Fibroblast of lung (primary cell): ENCODE data around the gene TAX1BP1. TPM values are rescaled to one million over a fixed set of nuclear protein-coding genes. Genes with fewer than 3 reads are reported as not detected.

Experiments
- DNase-seq, 2 donors: peaks; one replicate each; pipeline versions ENCODE4 v3.0.0 to v3.0.0-alpha.2; 2010; ENCODE audit warnings: low read depth in 2 of 2
- H2AFZ ChIP-seq: 2 replicates; pipeline ENCODE4 v1.5.1; 2012; ENCODE audit warnings: low read length, control low read depth, inconsistent platforms
- H3K27ac ChIP-seq: 2 replicates; pipeline ENCODE4 v1.5.1; 2011; ENCODE audit warnings: low read length, control low read depth; ENCODE audit not compliant: insufficient read depth
- H3K27me3 ChIP-seq: 2 replicates; pipeline ENCODE4 v1.5.1; 2011; ENCODE audit warnings: mild to moderate bottlenecking, low read length; ENCODE audit not compliant: control insufficient read depth, insufficient read depth
- H3K36me3 ChIP-seq: 2 replicates; pipeline ENCODE4 v1.5.1; 2011; ENCODE audit warnings: low read length; ENCODE audit not compliant: control insufficient read depth, insufficient read depth
- H3K4me1 ChIP-seq: 2 replicates; pipeline ENCODE4 v1.5.1; 2011; ENCODE audit warnings: low read length; ENCODE audit not compliant: control insufficient read depth, insufficient read depth; ENCODE audit errors: extremely low read depth
- H3K4me2 ChIP-seq: 2 replicates; pipeline ENCODE4 v1.5.1; 2011; ENCODE audit warnings: low read length, control low read depth; ENCODE audit not compliant: insufficient read depth; ENCODE audit errors: extremely low read depth
- H3K4me3 ChIP-seq, 4 experiments: fragments of 200-600 bp in 1 of 4; sonication (generic) in 1 of 4; replicated peaks in 1 of 4; 2 replicates each; pipeline ENCODE4 v1.5.1; 2011 to 2016; ENCODE audit warnings: low read length in 4 of 4, low read depth in 3 of 4, mild to moderate bottlenecking in 3 of 4, control low read depth in 2 of 4, inconsistent platforms in 1 of 4, mixed read lengths in 1 of 4; ENCODE audit not compliant: insufficient read depth in 1 of 4; ENCODE audit errors: control extremely low read depth in 1 of 4
- H3K79me2 ChIP-seq: 2 replicates; pipeline ENCODE4 v1.5.1; 2012; ENCODE audit warnings: mild to moderate bottlenecking, low read length, inconsistent platforms; ENCODE audit not compliant: control insufficient read depth, insufficient read depth
- H3K9ac ChIP-seq: 2 replicates; pipeline ENCODE4 v1.5.1; 2011; ENCODE audit warnings: mild to moderate bottlenecking, low read length, control low read depth; ENCODE audit not compliant: insufficient read depth
- H3K9me3 ChIP-seq: 2 replicates; pipeline ENCODE4 v1.5.1; 2012; ENCODE audit warnings: low read depth, low read length; ENCODE audit not compliant: control insufficient read depth, insufficient read depth
- H4K20me1 ChIP-seq: 2 replicates; pipeline ENCODE4 v1.5.1; 2011; ENCODE audit warnings: low read length; ENCODE audit not compliant: control insufficient read depth, insufficient read depth; ENCODE audit errors: extremely low read depth
- EZH2 ChIP-seq: IDR thresholded peaks from 2 replicates; pipeline ENCODE4 v1.5.1; 2012; ENCODE audit warnings: low read length, control low read depth, mild to moderate bottlenecking; ENCODE audit errors: missing control alignments
- polyA plus RNA-seq, 2 donors: library from polyadenylated mRNA; depleted of rRNA in 1 of 2; stranded (reverse) in 1 of 2; unstranded in 1 of 2; fragments of >200 nt; gene quantifications; 2 replicates each; pipeline ENCODE4 v1.2.1, GENCODE V29; 2011 to 2012; ENCODE audit warnings: missing spikeins in 1 of 2
- total RNA-seq: library from RNA; depleted of rRNA; stranded (reverse); fragments of >200 nt; gene quantifications from 2 replicates; pipeline ENCODE4 v1.2.1, GENCODE V29; 2014
- TF ChIP-seq, protein P1 (sequence below), 2 donors: IDR thresholded peaks in 1 of 2; conservative IDR thresholded peaks in 1 of 2; 1 replicate in 1 of 2; 2 replicates in 1 of 2; pipeline ENCODE4 v1.5.1; 2011 to 2012; ENCODE audit warnings: low read length in 2 of 2, control low read depth in 1 of 2, inconsistent platforms in 1 of 2, low read depth in 1 of 2, mild to moderate bottlenecking in 1 of 2

TAX1BP1 gene
- total and polyA plus RNA-seq, 2 donors (not counting 1 experiment from before 2014, with no cell fraction given): 98.6 to 111 TPM

DNA sequence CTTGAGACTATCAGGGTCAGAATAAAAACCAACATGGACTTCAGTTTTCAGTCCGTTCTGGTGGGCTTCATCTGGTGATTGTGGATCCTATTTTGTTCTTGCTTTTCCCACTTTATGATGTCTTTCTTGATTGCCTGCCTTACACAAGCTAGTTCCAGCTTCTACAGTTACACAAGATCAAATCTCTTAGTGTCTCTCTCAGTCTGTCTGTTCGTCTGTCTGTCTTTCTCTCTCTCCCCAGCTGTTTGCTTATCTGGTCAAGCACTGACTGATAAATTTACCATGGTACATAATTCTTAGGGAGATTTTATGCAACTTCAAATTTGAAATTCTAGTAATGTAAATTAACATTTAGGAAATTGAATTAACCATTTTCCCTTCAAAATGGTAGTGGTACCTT is 35.8 kb downstream of the TAX1BP1 start:
- Histone ChIP-seq H3K36me3 (no peaks in the 10 kb centered on the region), H3K9ac (no peak overlapping the region), H3K79me2 (no peaks in the 10 kb centered on the region), H3K4me3 (no peak overlapping the region), H3K4me2 (no peak overlapping the region), H3K4me1 (no peaks in the 10 kb centered on the region), H3K9me3 (no peaks in the 10 kb centered on the region), H3K27me3 (no peaks in the 10 kb centered on the region), H2AFZ (no peak overlapping the region), H3K27ac (no peak overlapping the region), H4K20me1 (no peaks in the 10 kb centered on the region)
- no peak for TF ChIP-seq EZH2
- TF ChIP-seq, protein P1, sequence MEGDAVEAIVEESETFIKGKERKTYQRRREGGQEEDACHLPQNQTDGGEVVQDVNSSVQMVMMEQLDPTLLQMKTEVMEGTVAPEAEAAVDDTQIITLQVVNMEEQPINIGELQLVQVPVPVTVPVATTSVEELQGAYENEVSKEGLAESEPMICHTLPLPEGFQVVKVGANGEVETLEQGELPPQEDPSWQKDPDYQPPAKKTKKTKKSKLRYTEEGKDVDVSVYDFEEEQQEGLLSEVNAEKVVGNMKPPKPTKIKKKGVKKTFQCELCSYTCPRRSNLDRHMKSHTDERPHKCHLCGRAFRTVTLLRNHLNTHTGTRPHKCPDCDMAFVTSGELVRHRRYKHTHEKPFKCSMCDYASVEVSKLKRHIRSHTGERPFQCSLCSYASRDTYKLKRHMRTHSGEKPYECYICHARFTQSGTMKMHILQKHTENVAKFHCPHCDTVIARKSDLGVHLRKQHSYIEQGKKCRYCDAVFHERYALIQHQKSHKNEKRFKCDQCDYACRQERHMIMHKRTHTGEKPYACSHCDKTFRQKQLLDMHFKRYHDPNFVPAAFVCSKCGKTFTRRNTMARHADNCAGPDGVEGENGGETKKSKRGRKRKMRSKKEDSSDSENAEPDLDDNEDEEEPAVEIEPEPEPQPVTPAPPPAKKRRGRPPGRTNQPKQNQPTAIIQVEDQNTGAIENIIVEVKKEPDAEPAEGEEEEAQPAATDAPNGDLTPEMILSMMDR (conservative IDR thresholded peaks at IDR 0.05 in 1 of 2, IDR thresholded peaks at IDR 0.05 in 1 of 2; ENCODE audit: low read depth in 1 of 2, low read length in 2 of 2): no peak
- DNase-seq: no peak

DNA sequence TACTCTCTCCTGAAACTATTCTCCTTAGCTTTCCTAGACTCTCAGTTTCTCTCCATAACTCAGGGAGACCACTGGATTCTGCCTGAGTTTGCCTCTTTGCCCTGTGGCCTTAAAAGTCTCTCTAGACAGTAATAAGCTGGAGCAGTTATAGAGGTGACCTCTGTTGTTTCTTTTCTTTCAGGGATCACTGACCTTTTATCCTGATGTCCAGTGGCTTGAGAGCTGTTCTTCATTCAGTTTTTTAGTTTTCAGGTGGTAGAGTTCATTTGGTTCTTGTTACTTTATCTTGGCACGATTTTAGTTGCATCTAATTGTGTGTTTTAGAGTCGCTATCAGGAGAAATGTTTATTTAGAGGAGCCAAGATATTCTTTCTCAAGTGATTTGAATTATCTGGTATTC is 37.7 kb downstream of the TAX1BP1 start:
- Histone ChIP-seq H4K20me1 (no peaks in the 10 kb centered on the region), H3K4me1 (no peaks in the 10 kb centered on the region)

DNA sequence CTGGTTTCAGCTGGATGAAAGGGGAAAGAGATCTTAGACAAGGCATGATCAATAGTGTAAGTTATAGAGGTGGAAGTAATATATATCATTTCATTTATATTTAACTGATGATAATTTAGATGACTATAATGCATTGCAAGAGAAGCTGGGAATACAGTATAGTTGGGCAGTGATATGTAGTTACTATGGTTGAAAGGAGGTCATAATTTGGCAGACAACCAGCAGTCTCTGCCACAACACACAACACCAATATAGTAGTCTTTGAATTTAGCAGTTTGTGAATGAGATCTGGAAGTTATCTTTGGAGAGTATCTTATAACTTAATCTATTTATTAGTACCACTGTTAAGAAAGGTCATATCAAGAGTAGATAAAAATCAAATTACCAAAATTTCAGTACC is 39.9 kb downstream of the TAX1BP1 start:
- H3K27ac ChIP-seq: no peak overlapping the region
- no peaks in the 10 kb centered on the region for H3K9me3 ChIP-seq
- no peaks in the 10 kb centered on the region for H3K4me1 ChIP-seq
- H3K79me2 ChIP-seq: no peaks in the 10 kb centered on the region
- no peaks in the 10 kb centered on the region for H4K20me1 ChIP-seq
- TF ChIP-seq, protein P1 (conservative IDR thresholded peaks at IDR 0.05 in 1 of 2, IDR thresholded peaks at IDR 0.05 in 1 of 2; ENCODE audit: low read depth in 1 of 2, low read length in 2 of 2): no peak
- no peaks in the 10 kb centered on the region for H3K36me3 ChIP-seq
- no peaks in the 10 kb centered on the region for H3K27me3 ChIP-seq
- H2AFZ ChIP-seq: no peak overlapping the region
- no peak for DNase-seq
- H3K4me3 ChIP-seq: no peak overlapping the region
- H3K9ac ChIP-seq: no peak overlapping the region
- no peak overlapping the region for H3K4me2 ChIP-seq

More for the DNA sequence above, 37.7 kb downstream of the TAX1BP1 start:
- no peaks in the 10 kb centered on the region for H3K79me2 ChIP-seq
- H3K4me3 ChIP-seq: no peak overlapping the region
- H3K9ac ChIP-seq: no peak overlapping the region
- TF ChIP-seq, protein P1 (conservative IDR thresholded peaks at IDR 0.05 in 1 of 2, IDR thresholded peaks at IDR 0.05 in 1 of 2; ENCODE audit: low read depth in 1 of 2, low read length in 2 of 2): no peak
- TF ChIP-seq EZH2: no peak
- no peak overlapping the region for H2AFZ ChIP-seq
- no peaks in the 10 kb centered on the region for H3K27me3 ChIP-seq
- DNase-seq: no peak
- no peaks in the 10 kb centered on the region for H3K9me3 ChIP-seq
- no peak overlapping the region for H3K4me2 ChIP-seq
- H3K36me3 ChIP-seq: no peaks in the 10 kb centered on the region
- H3K27ac ChIP-seq: no peak overlapping the region
